Thymus (tissue), 11 donors: ENCODE measurements around the gene CCDC190. TPM values are rescaled to one million over a fixed set of nuclear protein-coding genes. Genes with fewer than 3 reads are reported as not detected.

Experiments used
- DNase-seq, 9 donors: peaks; one replicate each; pipeline ENCODE4 v3.0.0-alpha.2; 2013; ENCODE audit warnings: low spot score in 9 of 9, low read depth in 6 of 9, missing footprints in 1 of 9
- H3K27ac ChIP-seq, 2 donors: one replicate each; pipeline ENCODE4 v1.5.1; 2013; ENCODE audit warnings: control low read depth in 1 of 2, low read depth in 1 of 2, low read length in 1 of 2, mild to moderate bottlenecking in 1 of 2, moderate library complexity in 1 of 2
- H3K27me3 ChIP-seq, 2 donors: one replicate each; pipeline ENCODE4 v1.5.1; 2013; ENCODE audit warnings: low read length in 1 of 2; ENCODE audit not compliant: control insufficient read depth in 2 of 2, insufficient read depth in 1 of 2
- H3K36me3 ChIP-seq, 2 donors: one replicate each; pipeline ENCODE4 v1.5.1; 2013; ENCODE audit warnings: low read length in 1 of 2, mild to moderate bottlenecking in 1 of 2, moderate library complexity in 1 of 2; ENCODE audit not compliant: control insufficient read depth in 2 of 2, insufficient read depth in 2 of 2
- H3K4me1 ChIP-seq, 2 donors: one replicate each; pipeline ENCODE4 v1.5.1; 2013; ENCODE audit warnings: low read length in 2 of 2; ENCODE audit not compliant: control insufficient read depth in 2 of 2, insufficient read depth in 2 of 2
- H3K4me3 ChIP-seq, 2 donors: one replicate each; pipeline ENCODE4 v1.5.1; 2013; ENCODE audit warnings: low read length in 2 of 2, control low read depth in 1 of 2, mild to moderate bottlenecking in 1 of 2
- H3K9me3 ChIP-seq, 2 donors: one replicate each; pipeline ENCODE4 v1.5.1; 2013; ENCODE audit warnings: low read length in 1 of 2, mild to moderate bottlenecking in 1 of 2; ENCODE audit not compliant: control insufficient read depth in 2 of 2, insufficient read depth in 1 of 2
- WGBS: extraction: QIAGEN DNeasy Blood & Tissue Kit; methylation state at CpG from one replicate; pipeline ENCODE4 v1.1.7; 2013; 5-methylcytosine and 5-hydroxymethylcytosine counted together
- polyA plus RNA-seq: library from polyadenylated mRNA; stranded (reverse); fragments of 200-250 nt; gene quantifications from one replicate; pipeline ENCODE4 v1.2.3, GENCODE V29; 2013
- total RNA-seq: library from RNA; stranded (reverse); fragments of 120-200 nt; gene quantifications from one replicate; pipeline ENCODE4 v1.2.4, GENCODE V29; 2013
- donor health status: healthy.

The CCDC190 gene
- total and polyA plus RNA-seq, 2 donors: under 0.01 to 0.32 TPM

DNA sequence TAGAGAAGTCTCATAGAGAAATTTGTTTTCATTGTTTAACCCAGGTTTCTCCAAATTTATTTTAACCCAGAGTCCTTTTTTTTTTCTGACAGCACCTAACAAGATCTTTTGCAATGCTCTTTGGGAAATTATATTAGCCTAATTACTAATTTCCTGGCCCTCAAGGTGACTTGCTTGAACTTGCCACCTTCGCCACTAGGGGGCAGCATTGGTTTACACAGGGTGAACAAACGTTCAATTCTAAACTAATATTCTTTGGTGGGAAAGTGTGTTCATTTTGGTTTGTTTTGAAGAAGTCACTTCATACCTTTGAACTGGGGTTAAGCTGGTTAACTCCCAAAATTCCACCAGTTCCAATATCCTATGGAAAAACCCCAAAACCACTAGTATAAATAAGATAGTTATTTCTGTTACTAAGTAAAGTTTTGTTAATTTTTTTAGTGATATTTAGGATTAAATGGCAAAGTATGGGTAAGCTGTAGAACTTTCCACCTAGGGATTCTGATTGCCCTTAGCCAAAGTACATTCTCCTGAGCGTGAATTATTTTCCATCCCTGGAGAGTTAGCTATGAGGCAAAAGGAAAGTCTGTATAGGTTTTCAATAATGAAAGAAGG, 13.0 kb downstream of the CCDC190 start:
- DNase-seq: peak; percentile 13 to 72 (median 39)
- Histone ChIP-seq H3K9me3 (no peaks in the 10 kb centered on the region), H3K4me3 (no peak overlapping the region), H3K36me3 (no peaks in the 10 kb centered on the region), H3K27ac (no peak overlapping the region), H3K4me1 (no peaks in the 10 kb centered on the region), H3K27me3 (no peaks in the 10 kb centered on the region)
- WGBS: 17% methylated on average over 3 of the region's 3 CpGs

GRCh38 chr1:162846256-162847212, 14.4 kb downstream of the CCDC190 start:
- Histone ChIP-seq H3K27ac (no peak overlapping the region), H3K36me3 (no peaks in the 10 kb centered on the region), H3K9me3 (no peaks in the 10 kb centered on the region), H3K4me3 (no peak overlapping the region), H3K27me3 (no peaks in the 10 kb centered on the region), H3K4me1 (no peaks in the 10 kb centered on the region)
- DNase-seq: no peak
- WGBS: 95% methylated on average over 16 of the region's 16 CpGs

- H3K27ac ChIP-seq: no peak overlapping the region
- no peak for DNase-seq
- H3K4me1 ChIP-seq: no peaks in the 10 kb centered on the region
- H3K4me3 ChIP-seq: no peak overlapping the region
- H3K9me3 ChIP-seq: no peaks in the 10 kb centered on the region
- H3K36me3 ChIP-seq: no peaks in the 10 kb centered on the region
- H3K27me3 ChIP-seq: no peaks in the 10 kb centered on the region
- 92% methylated on average over 1 of the region's 1 CpG for WGBS
Measured at GRCh38 chr1:162844153-162844552, 16.8 kb downstream of the CCDC190 start.

DNA sequence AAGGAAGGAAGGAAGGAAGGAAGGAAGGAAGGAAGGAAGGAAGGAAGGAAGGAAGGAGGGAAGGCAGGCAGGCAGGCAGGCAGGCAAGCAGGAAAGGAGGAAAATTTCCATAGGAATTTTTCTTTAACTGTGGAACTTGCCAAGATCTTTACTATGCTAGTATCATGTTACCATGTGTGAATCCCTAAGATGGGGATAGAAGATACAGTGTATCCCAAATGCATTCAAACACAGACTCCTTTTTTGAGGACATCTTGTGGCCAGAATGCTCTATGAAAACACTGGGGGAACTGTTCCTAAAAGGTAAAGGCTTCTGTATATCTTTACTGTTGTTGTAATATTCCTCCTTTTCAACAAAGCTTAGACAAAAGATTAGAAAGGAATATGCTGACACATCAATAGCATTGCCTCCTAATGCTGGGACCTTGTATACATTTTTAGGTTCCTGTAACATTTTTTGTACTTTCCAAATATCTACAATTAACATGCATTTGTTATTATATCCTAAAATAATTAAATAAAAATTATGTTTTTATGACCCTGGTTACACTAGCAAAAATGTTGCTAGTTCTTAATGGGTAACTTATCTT, 20.6 kb downstream of the CCDC190 start:
- no peaks in the 10 kb centered on the region for H3K36me3 ChIP-seq
- H3K4me1 ChIP-seq: no peaks in the 10 kb centered on the region
- H3K4me3 ChIP-seq: no peak overlapping the region
- no peaks in the 10 kb centered on the region for H3K27me3 ChIP-seq
- DNase-seq: no peak
- peaks cover 0 to 5% of the 10 kb centered on the region in 2 donors for H3K9me3 ChIP-seq
- no peak overlapping the region for H3K27ac ChIP-seq

DNA sequence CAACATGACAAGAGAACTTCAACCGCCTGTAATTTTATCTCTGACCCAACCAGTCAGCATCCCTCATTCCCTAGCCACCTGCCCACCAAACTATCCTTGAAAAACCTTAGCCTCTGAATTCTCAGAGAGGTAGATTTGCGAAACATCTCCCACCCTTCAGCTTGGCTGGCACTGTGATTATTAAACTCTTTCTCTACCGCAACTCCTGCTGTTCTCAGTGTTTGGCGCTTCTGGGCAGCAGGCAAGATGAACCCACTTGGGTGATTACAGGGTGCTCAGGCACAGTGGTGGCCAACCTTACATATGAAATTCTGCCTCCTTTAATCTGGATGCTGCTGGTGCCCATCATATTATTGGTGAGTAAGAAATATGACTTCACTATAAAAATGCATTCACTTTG, 22.1 kb downstream of the CCDC190 start:
- no peak overlapping the region for H3K4me3 ChIP-seq
- H3K27me3 ChIP-seq: no peaks in the 10 kb centered on the region
- 97% methylated on average over 4 of the region's 4 CpGs for WGBS
- no peaks in the 10 kb centered on the region for H3K36me3 ChIP-seq
- peaks cover 0 to 5% of the 10 kb centered on the region in 2 donors for H3K9me3 ChIP-seq
- no peak for DNase-seq
- no peaks in the 10 kb centered on the region for H3K4me1 ChIP-seq
- H3K27ac ChIP-seq: no peak overlapping the region

- DNase-seq: peak in 1 of 9 donors; percentile 18
- H3K27me3 ChIP-seq: no peaks in the 10 kb centered on the region
- H3K9me3 ChIP-seq: peaks cover 0 to 5% of the 10 kb centered on the region in 2 donors
- no peak overlapping the region for H3K27ac ChIP-seq
- H3K4me3 ChIP-seq: no peak overlapping the region
- H3K36me3 ChIP-seq: no peaks in the 10 kb centered on the region
- no peaks in the 10 kb centered on the region for H3K4me1 ChIP-seq
- WGBS: 61% methylated on average over 3 of the region's 3 CpGs
Measured at GRCh38 chr1:162835157-162835899, 25.6 kb downstream of the CCDC190 start.

DNA sequence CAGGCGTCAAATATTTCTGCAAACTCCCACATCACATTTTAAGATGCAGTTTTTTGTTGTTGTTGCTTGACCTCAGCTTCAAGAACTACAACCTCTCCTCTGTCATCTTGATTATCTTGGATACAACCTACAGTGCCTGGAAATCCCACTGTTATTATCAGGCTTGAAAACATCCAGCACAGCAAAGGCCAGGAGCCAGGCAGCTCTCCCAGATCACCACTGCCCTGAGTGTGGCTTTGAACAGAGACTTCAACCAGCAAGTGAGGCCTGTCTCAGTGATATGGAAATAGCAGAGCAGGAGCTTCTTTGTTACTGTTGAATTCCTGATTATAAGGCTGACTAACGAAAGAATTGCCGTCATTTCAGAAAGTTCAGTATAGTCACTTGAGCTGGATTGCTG, 28.5 kb downstream of the CCDC190 start:
- Histone ChIP-seq H3K4me3 (no peak overlapping the region), H3K36me3 (no peaks in the 10 kb centered on the region), H3K27me3 (no peaks in the 10 kb centered on the region), H3K27ac (no peak overlapping the region), H3K4me1 (no peaks in the 10 kb centered on the region), H3K9me3 (no peaks in the 10 kb centered on the region)
- WGBS: 90% methylated on average over 3 of the region's 3 CpGs
- DNase-seq: no peak

GRCh38 chr1:162829268-162829667, 31.7 kb downstream of the CCDC190 start:
- WGBS: 90% methylated on average over 1 of the region's 1 CpG
- Histone ChIP-seq H3K4me3 (no peak overlapping the region), H3K4me1 (no peaks in the 10 kb centered on the region), H3K9me3 (no peaks in the 10 kb centered on the region), H3K27ac (no peak overlapping the region), H3K36me3 (no peaks in the 10 kb centered on the region), H3K27me3 (peaks cover 0 to 3% of the 10 kb centered on the region in 2 donors)
- DNase-seq: no peak
